SK-N-SH treated with all-trans-retinoic acid at 6 μM for 48 hours (cell line): Measurements from ENCODE around the gene HACD1.

Experiments used
- ARNTL ChIP-seq: fragments of 450-650 bp; formaldehyde crosslinking; IDR thresholded peaks from 2 replicates; pipeline ENCODE4 v1.5.0; 2020; ENCODE audit warnings: low read depth, mild to moderate bottlenecking, moderate library complexity, borderline replicate concordance
- ISL1 ChIP-seq: fragments of 250-450 bp; sonication (Bioruptor Pico); IDR thresholded peaks from 2 replicates; pipeline ENCODE4 v2.1.2; 2022; ENCODE audit warnings: mild to moderate bottlenecking, moderate library complexity
- TOX ChIP-seq: fragments of 250-450 bp; sonication (Bioruptor Pico); IDR thresholded peaks from 2 replicates; pipeline ENCODE4 v1.8.0; 2021; ENCODE audit warnings: mild to moderate bottlenecking, moderate library complexity, borderline replicate concordance
- ZFP30 ChIP-seq: fragments of 450-650 bp; formaldehyde crosslinking; IDR thresholded peaks from 2 replicates; pipeline ENCODE4 v1.5.0; 2022; ENCODE audit warnings: mild to moderate bottlenecking, moderate library complexity
- ZNF565 ChIP-seq: fragments of 450-650 bp; formaldehyde crosslinking; conservative IDR thresholded peaks from 2 replicates; pipeline ENCODE4 v1.5.0; 2020; ENCODE audit warnings: low read depth, mild to moderate bottlenecking, moderate library complexity
- TF ChIP-seq, protein P1 (sequence below): fragments of 250-450 bp; sonication (Bioruptor Pico); IDR thresholded peaks from 2 replicates; pipeline ENCODE4 v1.5.0; 2020; ENCODE audit warnings: mild to moderate bottlenecking, moderate library complexity
- TF ChIP-seq, protein P2 (sequence below): fragments of 250-450 bp; sonication (Bioruptor Pico); IDR thresholded peaks from 2 replicates; pipeline ENCODE4 v1.8.0; 2021; ENCODE audit warnings: low read depth, mild to moderate bottlenecking, moderate library complexity, borderline replicate concordance
- TF ChIP-seq, protein P3 (sequence below): fragments of 250-450 bp; sonication (Bioruptor Pico); IDR thresholded peaks from 2 replicates; pipeline ENCODE4 v1.5.1; 2021; ENCODE audit warnings: mild to moderate bottlenecking, moderate library complexity

DNA sequence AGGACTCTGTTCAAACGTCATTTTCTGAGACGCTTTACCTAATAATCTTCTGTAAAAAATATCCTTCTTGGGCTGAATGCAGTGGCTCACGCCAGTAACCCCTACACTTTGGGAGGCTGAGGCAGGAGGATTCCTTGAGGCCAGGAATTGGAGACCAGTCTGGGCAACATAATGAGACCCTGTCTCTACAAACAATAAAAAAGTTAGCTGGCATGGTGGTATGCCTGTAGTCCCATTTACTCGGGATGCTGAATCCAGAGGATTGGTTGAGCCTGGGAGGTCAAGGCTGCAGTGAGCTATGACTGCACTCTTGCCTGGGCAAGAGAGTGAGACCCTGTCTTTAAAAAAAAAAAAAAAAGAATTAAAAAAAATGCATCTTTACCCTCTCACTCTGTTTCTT lies 31.9 kb upstream of the HACD1 start:
- TF ChIP-seq ISL1 (no peak), TOX (no peak), ZNF565 (no peak), ARNTL (CRISPR knock-in tag) (no peak), ZFP30 (CRISPR knock-in tag) (no peak)
- TF ChIP-seq, protein P1, sequence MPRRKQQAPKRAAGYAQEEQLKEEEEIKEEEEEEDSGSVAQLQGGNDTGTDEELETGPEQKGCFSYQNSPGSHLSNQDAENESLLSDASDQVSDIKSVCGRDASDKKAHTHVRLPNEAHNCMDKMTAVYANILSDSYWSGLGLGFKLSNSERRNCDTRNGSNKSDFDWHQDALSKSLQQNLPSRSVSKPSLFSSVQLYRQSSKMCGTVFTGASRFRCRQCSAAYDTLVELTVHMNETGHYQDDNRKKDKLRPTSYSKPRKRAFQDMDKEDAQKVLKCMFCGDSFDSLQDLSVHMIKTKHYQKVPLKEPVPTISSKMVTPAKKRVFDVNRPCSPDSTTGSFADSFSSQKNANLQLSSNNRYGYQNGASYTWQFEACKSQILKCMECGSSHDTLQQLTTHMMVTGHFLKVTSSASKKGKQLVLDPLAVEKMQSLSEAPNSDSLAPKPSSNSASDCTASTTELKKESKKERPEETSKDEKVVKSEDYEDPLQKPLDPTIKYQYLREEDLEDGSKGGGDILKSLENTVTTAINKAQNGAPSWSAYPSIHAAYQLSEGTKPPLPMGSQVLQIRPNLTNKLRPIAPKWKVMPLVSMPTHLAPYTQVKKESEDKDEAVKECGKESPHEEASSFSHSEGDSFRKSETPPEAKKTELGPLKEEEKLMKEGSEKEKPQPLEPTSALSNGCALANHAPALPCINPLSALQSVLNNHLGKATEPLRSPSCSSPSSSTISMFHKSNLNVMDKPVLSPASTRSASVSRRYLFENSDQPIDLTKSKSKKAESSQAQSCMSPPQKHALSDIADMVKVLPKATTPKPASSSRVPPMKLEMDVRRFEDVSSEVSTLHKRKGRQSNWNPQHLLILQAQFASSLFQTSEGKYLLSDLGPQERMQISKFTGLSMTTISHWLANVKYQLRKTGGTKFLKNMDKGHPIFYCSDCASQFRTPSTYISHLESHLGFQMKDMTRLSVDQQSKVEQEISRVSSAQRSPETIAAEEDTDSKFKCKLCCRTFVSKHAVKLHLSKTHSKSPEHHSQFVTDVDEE (CRISPR knock-in tag) = no peak
- TF ChIP-seq, protein P2, sequence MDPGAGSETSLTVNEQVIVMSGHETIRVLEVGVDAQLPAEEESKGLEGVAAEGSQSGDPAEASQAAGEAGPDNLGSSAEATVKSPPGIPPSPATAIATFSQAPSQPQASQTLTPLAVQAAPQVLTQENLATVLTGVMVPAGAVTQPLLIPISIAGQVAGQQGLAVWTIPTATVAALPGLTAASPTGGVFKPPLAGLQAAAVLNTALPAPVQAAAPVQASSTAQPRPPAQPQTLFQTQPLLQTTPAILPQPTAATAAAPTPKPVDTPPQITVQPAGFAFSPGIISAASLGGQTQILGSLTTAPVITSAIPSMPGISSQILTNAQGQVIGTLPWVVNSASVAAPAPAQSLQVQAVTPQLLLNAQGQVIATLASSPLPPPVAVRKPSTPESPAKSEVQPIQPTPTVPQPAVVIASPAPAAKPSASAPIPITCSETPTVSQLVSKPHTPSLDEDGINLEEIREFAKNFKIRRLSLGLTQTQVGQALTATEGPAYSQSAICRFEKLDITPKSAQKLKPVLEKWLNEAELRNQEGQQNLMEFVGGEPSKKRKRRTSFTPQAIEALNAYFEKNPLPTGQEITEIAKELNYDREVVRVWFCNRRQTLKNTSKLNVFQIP (CRISPR knock-in tag) = no peak
- TF ChIP-seq, protein P3, sequence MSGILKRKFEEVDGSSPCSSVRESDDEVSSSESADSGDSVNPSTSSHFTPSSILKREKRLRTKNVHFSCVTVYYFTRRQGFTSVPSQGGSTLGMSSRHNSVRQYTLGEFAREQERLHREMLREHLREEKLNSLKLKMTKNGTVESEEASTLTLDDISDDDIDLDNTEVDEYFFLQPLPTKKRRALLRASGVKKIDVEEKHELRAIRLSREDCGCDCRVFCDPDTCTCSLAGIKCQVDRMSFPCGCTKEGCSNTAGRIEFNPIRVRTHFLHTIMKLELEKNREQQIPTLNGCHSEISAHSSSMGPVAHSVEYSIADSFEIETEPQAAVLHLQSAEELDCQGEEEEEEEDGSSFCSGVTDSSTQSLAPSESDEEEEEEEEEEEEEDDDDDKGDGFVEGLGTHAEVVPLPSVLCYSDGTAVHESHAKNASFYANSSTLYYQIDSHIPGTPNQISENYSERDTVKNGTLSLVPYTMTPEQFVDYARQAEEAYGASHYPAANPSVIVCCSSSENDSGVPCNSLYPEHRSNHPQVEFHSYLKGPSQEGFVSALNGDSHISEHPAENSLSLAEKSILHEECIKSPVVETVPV (CRISPR knock-in tag) = no peak
